ENCODE measurements around the gene KCNS3.

Gene KCNS3

GRCh38 chr2:17940091-17940630, 61.7 kb downstream of the KCNS3 start:
- TF ChIP-seq LEF1 (IDR thresholded peaks at IDR 0.05; ENCODE audit: borderline replicate concordance) (no peak), ARNT (IDR thresholded peaks at IDR 0.05) (no peak), NFRKB (IDR thresholded peaks at IDR 0.05) (no peak), SP1 (IDR thresholded peaks at IDR 0.05) (no peak)
- no peak for DNase-seq (ENCODE audit: extremely low spot score)
- POLR2A ChIA-PET, result no interaction called here
- CTCF ChIA-PET, result no interaction called here

GRCh38 chr2:17943444-17943843, 65.0 kb downstream of the KCNS3 start:
- no peak for DNase-seq (ENCODE audit: extremely low spot score)
- ChIA-PET POLR2A (no interaction called here), CTCF (no interaction called here)
- no peak for TF ChIP-seq ELF4 (IDR thresholded peaks at IDR 0.05)
- TF ChIP-seq FOXM1 (IDR thresholded peaks at IDR 0.05; ENCODE audit: borderline replicate concordance), result no peak
- no peak for TF ChIP-seq PKNOX1 (IDR thresholded peaks at IDR 0.05)
- TF ChIP-seq ARNT (IDR thresholded peaks at IDR 0.05), result no peak
- TF ChIP-seq BHLHE40 (IDR thresholded peaks at IDR 0.05; ENCODE audit: borderline replicate concordance), result no peak
- no peak for TF ChIP-seq CTBP1 (IDR thresholded peaks at IDR 0.05; ENCODE audit: borderline replicate concordance)
- TF ChIP-seq LEF1 (IDR thresholded peaks at IDR 0.05; ENCODE audit: borderline replicate concordance), result no peak
- TF ChIP-seq TARDBP (IDR thresholded peaks at IDR 0.05), result no peak
- no peak for TF ChIP-seq HDGF (IDR thresholded peaks at IDR 0.05; ENCODE audit: borderline replicate concordance)
- TF ChIP-seq L3MBTL2 (conservative IDR thresholded peaks at IDR 0.05), result no peak
- TF ChIP-seq SP1 (IDR thresholded peaks at IDR 0.05), result no peak
- TF ChIP-seq ZNF384 (IDR thresholded peaks at IDR 0.05), result no peak
- TF ChIP-seq SUZ12 (IDR thresholded peaks at IDR 0.05), result no peak
- TF ChIP-seq FOXK2 (IDR thresholded peaks at IDR 0.05), result no peak
- TF ChIP-seq NFRKB (IDR thresholded peaks at IDR 0.05), result no peak
- no peak for TF ChIP-seq FOXA1 (IDR thresholded peaks at IDR 0.05)

GRCh38 chr2:17947113-17947512, 68.6 kb downstream of the KCNS3 start:
- CTCF ChIA-PET, result no interaction called here
- POLR2A ChIA-PET, result no interaction called here
- no peak for DNase-seq (ENCODE audit: extremely low spot score)
- TF ChIP-seq BHLHE40 (IDR thresholded peaks at IDR 0.05; ENCODE audit: borderline replicate concordance) (no peak), FOXK2 (IDR thresholded peaks at IDR 0.05) (no peak), L3MBTL2 (conservative IDR thresholded peaks at IDR 0.05) (no peak), FOXM1 (IDR thresholded peaks at IDR 0.05; ENCODE audit: borderline replicate concordance) (no peak), ARNT (IDR thresholded peaks at IDR 0.05) (no peak), ELF4 (IDR thresholded peaks at IDR 0.05) (no peak), FOXA1 (IDR thresholded peaks at IDR 0.05) (no peak), NFRKB (IDR thresholded peaks at IDR 0.05) (no peak), SUZ12 (IDR thresholded peaks at IDR 0.05) (no peak), CTBP1 (IDR thresholded peaks at IDR 0.05; ENCODE audit: borderline replicate concordance) (no peak), PKNOX1 (IDR thresholded peaks at IDR 0.05) (no peak), TARDBP (IDR thresholded peaks at IDR 0.05) (no peak), SP1 (IDR thresholded peaks at IDR 0.05) (no peak), ZNF384 (IDR thresholded peaks at IDR 0.05) (no peak), LEF1 (IDR thresholded peaks at IDR 0.05; ENCODE audit: borderline replicate concordance) (no peak), HDGF (IDR thresholded peaks at IDR 0.05; ENCODE audit: borderline replicate concordance) (no peak)

- POLR2A ChIA-PET, result no interaction called here
- CTCF ChIA-PET, result interaction anchor here (0.6 kb wide), 1 partner anchor 90 kb away, joined by 3 read pairs; no protein-coding TSS in a partner anchor
- TF ChIP-seq FOXA1 (IDR thresholded peaks at IDR 0.05), result no peak
- TF ChIP-seq SUZ12 (IDR thresholded peaks at IDR 0.05), result no peak
- TF ChIP-seq ZNF384 (IDR thresholded peaks at IDR 0.05), result no peak
- TF ChIP-seq LEF1 (IDR thresholded peaks at IDR 0.05; ENCODE audit: borderline replicate concordance), result no peak
- TF ChIP-seq L3MBTL2 (conservative IDR thresholded peaks at IDR 0.05), result no peak
- no peak for TF ChIP-seq SP1 (IDR thresholded peaks at IDR 0.05)
- TF ChIP-seq ELF4 (IDR thresholded peaks at IDR 0.05), result no peak
- no peak for TF ChIP-seq FOXK2 (IDR thresholded peaks at IDR 0.05)
- no peak for TF ChIP-seq PKNOX1 (IDR thresholded peaks at IDR 0.05)
- no peak for TF ChIP-seq NFRKB (IDR thresholded peaks at IDR 0.05)
- TF ChIP-seq CTBP1 (IDR thresholded peaks at IDR 0.05; ENCODE audit: borderline replicate concordance), result no peak
- TF ChIP-seq FOXM1 (IDR thresholded peaks at IDR 0.05; ENCODE audit: borderline replicate concordance), result no peak
- DNase-seq (ENCODE audit: extremely low spot score), result no peak
Observed at GRCh38 chr2:17950006-17950405, 71.5 kb downstream of the KCNS3 start.

GRCh38 chr2:17951563-17951962, 73.1 kb downstream of the KCNS3 start:
- TF ChIP-seq CTBP1 (IDR thresholded peaks at IDR 0.05; ENCODE audit: borderline replicate concordance) (no peak), FOXM1 (IDR thresholded peaks at IDR 0.05; ENCODE audit: borderline replicate concordance) (no peak), ELF4 (IDR thresholded peaks at IDR 0.05) (no peak), NFRKB (IDR thresholded peaks at IDR 0.05) (no peak), SUZ12 (IDR thresholded peaks at IDR 0.05) (no peak), LEF1 (IDR thresholded peaks at IDR 0.05; ENCODE audit: borderline replicate concordance) (no peak), L3MBTL2 (conservative IDR thresholded peaks at IDR 0.05) (no peak), ARNT (IDR thresholded peaks at IDR 0.05) (no peak), TARDBP (IDR thresholded peaks at IDR 0.05) (no peak), FOXA1 (IDR thresholded peaks at IDR 0.05) (no peak), PKNOX1 (IDR thresholded peaks at IDR 0.05) (no peak), SP1 (IDR thresholded peaks at IDR 0.05) (no peak), ZNF384 (IDR thresholded peaks at IDR 0.05) (no peak), BHLHE40 (IDR thresholded peaks at IDR 0.05; ENCODE audit: borderline replicate concordance) (no peak), HDGF (IDR thresholded peaks at IDR 0.05; ENCODE audit: borderline replicate concordance) (no peak), FOXK2 (IDR thresholded peaks at IDR 0.05) (no peak)
- ChIA-PET POLR2A (no interaction called here), CTCF (no interaction called here)
- DNase-seq (ENCODE audit: extremely low spot score), result no peak

All from HEK293T (cell line).